HFFc6 (cell line): ENCODE results near the gene FOXD4L6. TPM values are rescaled to one million over a fixed set of nuclear protein-coding genes. Genes with fewer than 3 reads are reported as not detected.
A peak's percentile ranks its signal among the peaks of the same experiment; 100 is the strongest.
"Not testable (repeated sequence)": the region's sequence is repeated elsewhere in the genome, so short reads cannot be mapped to it uniquely, and the experiment has no call there.

Experiments
- DNase-seq: peaks from one replicate; pipeline ENCODE4 v3.0.0-alpha.2; 2018
- H3K27ac Mint-ChIP-seq: 2 replicates; pipeline ENCODE4 v1.8.0; 2020; ENCODE audit warnings: mild to moderate bottlenecking, mixed read lengths
- H3K27me3 Mint-ChIP-seq: 2 replicates; pipeline ENCODE4 v1.8.0; 2021; ENCODE audit warnings: mild to moderate bottlenecking, moderate library complexity, mixed read lengths; ENCODE audit not compliant: insufficient read depth
- H3K36me3 Mint-ChIP-seq: 2 replicates; pipeline ENCODE4 v1.8.0; 2021; ENCODE audit warnings: low read depth, mixed read lengths
- H3K4me1 Mint-ChIP-seq: 2 replicates; pipeline ENCODE4 v1.8.0; 2020; ENCODE audit warnings: low read depth, mixed read lengths
- H3K4me3 Mint-ChIP-seq: 2 replicates; pipeline ENCODE4 v1.8.0; 2020; ENCODE audit warnings: mild to moderate bottlenecking, moderate library complexity, mixed read lengths
- H3K9me3 Mint-ChIP-seq: 2 replicates; pipeline ENCODE4 v1.8.0; 2020; ENCODE audit warnings: mild to moderate bottlenecking, mixed read lengths
- total RNA-seq, 6 experiments: library from RNA; stranded (reverse); fragmentation: NEBNext Ultra II Directional; extraction: Animal tissue kit (Norgen Biotek cat#: 25700); gene quantifications; 2 replicates in 1 of 6; 3 replicates in 5 of 6; pipeline ENCODE4 v1.2.3, GENCODE V29; 2021
- TF ChIP-seq, protein P1 (sequence below): fragments of 200-600 bp; sonication (generic); IDR thresholded peaks from 2 replicates; pipeline ENCODE4 v1.5.0; 2021; ENCODE audit warnings: antibody characterized with exemption, mild to moderate bottlenecking

The FOXD4L6 gene
- total RNA-seq, 6 experiments from 2014 or later: not detected

GRCh38 chr9:41111414-41111813 is 17.1 kb downstream of the FOXD4L6 start:
- H3K9me3 Mint-ChIP-seq: not testable (repeated sequence)

DNA sequence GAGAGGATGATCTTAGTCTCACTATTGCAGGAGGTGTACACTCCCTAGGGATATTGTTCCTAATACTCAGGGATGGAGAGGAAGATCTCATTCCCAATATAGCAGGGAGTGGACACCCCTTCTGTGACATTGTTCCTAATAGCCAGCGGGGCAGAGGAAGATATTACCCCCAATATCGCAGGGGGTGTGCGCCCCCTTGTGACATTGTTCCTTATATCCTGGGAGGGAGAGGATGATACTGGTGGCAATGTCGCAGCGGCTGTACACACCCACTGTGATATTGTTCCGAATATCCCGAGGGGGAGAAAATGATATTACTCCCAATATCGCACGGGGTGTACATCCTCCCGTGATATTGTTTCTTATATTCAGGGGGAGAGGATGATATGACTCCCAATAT is 17.6 kb downstream of the FOXD4L6 start:
- not testable (repeated sequence) for H3K4me1 Mint-ChIP-seq, H3K9me3 Mint-ChIP-seq, H3K36me3 Mint-ChIP-seq, H3K4me3 Mint-ChIP-seq, H3K27ac Mint-ChIP-seq, DNase-seq, H3K27me3 Mint-ChIP-seq
- TF ChIP-seq, protein P1, sequence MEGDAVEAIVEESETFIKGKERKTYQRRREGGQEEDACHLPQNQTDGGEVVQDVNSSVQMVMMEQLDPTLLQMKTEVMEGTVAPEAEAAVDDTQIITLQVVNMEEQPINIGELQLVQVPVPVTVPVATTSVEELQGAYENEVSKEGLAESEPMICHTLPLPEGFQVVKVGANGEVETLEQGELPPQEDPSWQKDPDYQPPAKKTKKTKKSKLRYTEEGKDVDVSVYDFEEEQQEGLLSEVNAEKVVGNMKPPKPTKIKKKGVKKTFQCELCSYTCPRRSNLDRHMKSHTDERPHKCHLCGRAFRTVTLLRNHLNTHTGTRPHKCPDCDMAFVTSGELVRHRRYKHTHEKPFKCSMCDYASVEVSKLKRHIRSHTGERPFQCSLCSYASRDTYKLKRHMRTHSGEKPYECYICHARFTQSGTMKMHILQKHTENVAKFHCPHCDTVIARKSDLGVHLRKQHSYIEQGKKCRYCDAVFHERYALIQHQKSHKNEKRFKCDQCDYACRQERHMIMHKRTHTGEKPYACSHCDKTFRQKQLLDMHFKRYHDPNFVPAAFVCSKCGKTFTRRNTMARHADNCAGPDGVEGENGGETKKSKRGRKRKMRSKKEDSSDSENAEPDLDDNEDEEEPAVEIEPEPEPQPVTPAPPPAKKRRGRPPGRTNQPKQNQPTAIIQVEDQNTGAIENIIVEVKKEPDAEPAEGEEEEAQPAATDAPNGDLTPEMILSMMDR: 0 out of 2 replicates have a peak, but pooled peaks have one; percentile 22

More at GRCh38 chr9:41111414-41111813, 17.1 kb downstream of the FOXD4L6 start:
- H3K27me3 Mint-ChIP-seq, H3K4me3 Mint-ChIP-seq, H3K36me3 Mint-ChIP-seq, H3K27ac Mint-ChIP-seq, DNase-seq, H3K4me1 Mint-ChIP-seq: not testable (repeated sequence)

GRCh38 chr9:41109253-41109652 is 19.2 kb downstream of the FOXD4L6 start:
- not testable (repeated sequence) for H3K27me3 Mint-ChIP-seq, H3K4me3 Mint-ChIP-seq, H3K36me3 Mint-ChIP-seq, H3K9me3 Mint-ChIP-seq, H3K4me1 Mint-ChIP-seq, H3K27ac Mint-ChIP-seq, DNase-seq

DNA sequence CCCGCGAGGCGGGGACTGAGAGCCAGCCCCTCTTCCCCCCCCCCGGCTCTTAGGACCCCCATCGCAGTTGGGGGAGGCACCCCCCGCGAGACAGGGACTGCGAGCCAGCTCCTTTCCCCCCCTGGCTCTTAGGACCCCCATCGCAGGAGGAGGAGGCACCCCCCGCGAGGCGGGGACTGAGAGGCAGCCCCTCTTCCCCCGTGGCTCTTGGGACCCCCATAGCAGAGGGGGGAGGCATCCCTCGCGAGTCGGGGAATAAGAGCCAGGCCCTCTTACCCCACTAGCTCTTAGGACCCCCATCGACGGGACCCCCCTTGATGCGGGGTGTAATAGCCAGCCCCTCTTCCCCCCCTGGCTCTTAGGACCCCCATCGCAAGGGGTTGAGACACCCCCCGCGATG is 19.7 kb downstream of the FOXD4L6 start:
- not testable (repeated sequence) for H3K27ac Mint-ChIP-seq, DNase-seq

GRCh38 chr9:41106472-41107116 is 21.9 kb downstream of the FOXD4L6 start:
- not testable (repeated sequence) for DNase-seq, H3K9me3 Mint-ChIP-seq, H3K4me1 Mint-ChIP-seq, H3K36me3 Mint-ChIP-seq, H3K4me3 Mint-ChIP-seq, H3K27me3 Mint-ChIP-seq, H3K27ac Mint-ChIP-seq

More for the DNA sequence above, 19.7 kb downstream of the FOXD4L6 start:
- H3K27me3 Mint-ChIP-seq, H3K4me1 Mint-ChIP-seq, H3K36me3 Mint-ChIP-seq, H3K4me3 Mint-ChIP-seq, H3K9me3 Mint-ChIP-seq: not testable (repeated sequence)

DNA sequence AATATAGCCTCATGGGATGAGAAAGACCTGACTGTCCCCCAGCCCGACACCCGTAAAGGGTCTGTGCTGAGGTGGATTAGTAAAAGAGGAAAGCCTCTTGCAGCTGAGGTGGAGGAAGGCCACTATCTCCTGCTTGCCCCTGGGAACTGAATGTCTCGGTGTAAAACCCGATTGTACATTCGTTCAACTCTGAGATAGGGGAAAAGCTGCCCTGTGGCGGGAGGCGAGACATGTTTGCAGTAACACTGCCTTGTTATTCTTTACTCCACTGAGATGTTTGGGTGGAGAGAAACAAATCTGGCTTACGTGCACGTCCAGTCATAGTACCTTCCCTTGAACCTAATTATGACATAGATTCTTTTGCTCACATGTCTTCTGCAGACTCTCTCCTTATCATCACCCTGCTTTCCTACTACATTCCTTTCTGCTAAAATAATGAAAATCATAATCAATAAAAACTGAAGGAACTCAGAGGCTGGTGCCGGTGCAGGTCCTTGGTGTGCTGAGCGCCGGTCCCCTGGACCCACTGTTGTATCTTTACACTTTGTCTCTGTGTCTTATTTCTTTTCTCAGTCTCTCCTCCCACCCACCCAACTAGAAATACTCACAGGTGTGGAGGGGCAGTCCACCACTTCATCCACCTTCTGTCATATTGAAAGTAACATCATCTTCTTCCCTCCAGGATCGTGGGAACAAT is 22.8 kb downstream of the FOXD4L6 start:
- H3K27me3 Mint-ChIP-seq, H3K36me3 Mint-ChIP-seq, DNase-seq, H3K27ac Mint-ChIP-seq, H3K4me3 Mint-ChIP-seq, H3K4me1 Mint-ChIP-seq, H3K9me3 Mint-ChIP-seq: not testable (repeated sequence)

GRCh38 chr9:41104542-41104941 is 23.9 kb downstream of the FOXD4L6 start:
- H3K27ac Mint-ChIP-seq, DNase-seq, H3K27me3 Mint-ChIP-seq, H3K9me3 Mint-ChIP-seq, H3K4me1 Mint-ChIP-seq, H3K36me3 Mint-ChIP-seq, H3K4me3 Mint-ChIP-seq: not testable (repeated sequence)

DNA sequence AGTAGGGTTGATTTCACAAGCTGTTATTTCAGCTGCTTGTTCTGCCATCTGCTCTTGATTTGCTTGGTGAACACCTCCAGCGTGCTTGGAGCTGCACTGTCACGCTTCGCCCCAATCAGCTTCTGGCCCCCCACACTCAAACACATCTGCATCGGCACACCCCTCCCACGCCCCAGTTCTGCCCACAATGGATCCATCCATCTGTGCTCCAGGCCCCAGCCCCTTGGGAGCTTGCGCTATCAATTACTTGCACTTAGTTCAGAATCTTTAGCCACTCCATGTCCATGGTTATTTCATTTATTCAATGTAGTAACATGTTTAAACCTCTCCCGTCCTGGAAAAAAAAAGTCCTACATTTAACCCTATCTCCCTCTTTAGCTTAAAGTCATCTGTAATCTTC is 28.0 kb downstream of the FOXD4L6 start:
- not testable (repeated sequence) for DNase-seq, H3K36me3 Mint-ChIP-seq, H3K27ac Mint-ChIP-seq, H3K9me3 Mint-ChIP-seq, H3K27me3 Mint-ChIP-seq, H3K4me1 Mint-ChIP-seq, H3K4me3 Mint-ChIP-seq

DNA sequence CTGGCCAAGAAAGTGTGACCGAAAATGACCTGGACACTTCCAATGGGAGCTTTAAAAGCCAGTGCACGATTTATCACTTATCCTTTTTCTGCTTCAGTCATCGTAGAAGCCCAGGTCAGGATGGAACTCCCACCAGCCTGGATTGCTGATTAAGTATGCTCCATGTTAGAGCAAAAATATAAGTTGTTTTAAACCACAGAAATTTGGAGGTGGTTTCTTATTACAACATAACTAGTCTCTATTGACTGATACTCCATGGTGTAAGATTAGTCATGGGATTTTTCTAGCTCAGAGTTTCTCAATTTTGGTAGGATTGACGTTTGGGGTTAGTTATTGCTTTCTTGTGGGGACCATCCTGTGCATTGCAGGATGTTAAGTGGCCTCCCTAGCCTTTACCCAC is 29.7 kb downstream of the FOXD4L6 start:
- not testable (repeated sequence) for H3K27ac Mint-ChIP-seq, H3K4me3 Mint-ChIP-seq, H3K27me3 Mint-ChIP-seq, H3K9me3 Mint-ChIP-seq, H3K4me1 Mint-ChIP-seq, H3K36me3 Mint-ChIP-seq, DNase-seq

DNA sequence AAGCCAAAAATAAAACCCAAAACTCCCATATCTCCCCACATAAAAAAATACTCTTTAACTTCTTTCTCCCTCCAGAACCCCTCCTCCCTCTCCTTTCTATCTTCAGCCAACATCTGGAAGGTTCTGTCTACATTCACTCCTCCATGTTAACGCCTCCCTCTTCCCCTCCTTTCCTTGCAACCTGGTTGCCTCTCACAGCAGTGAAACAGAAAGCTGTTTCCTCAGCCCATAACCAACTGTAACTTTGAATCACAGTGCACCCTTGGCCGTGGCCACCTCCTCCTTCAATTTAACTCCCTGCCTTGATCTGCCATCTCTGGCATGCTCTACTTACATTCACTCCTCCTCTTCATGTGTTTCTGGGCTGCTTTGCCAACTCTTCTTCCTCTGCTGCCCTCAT is 33.4 kb downstream of the FOXD4L6 start:
- not testable (repeated sequence) for H3K36me3 Mint-ChIP-seq, H3K4me1 Mint-ChIP-seq, H3K4me3 Mint-ChIP-seq, H3K27ac Mint-ChIP-seq, H3K9me3 Mint-ChIP-seq, H3K27me3 Mint-ChIP-seq, DNase-seq

DNA sequence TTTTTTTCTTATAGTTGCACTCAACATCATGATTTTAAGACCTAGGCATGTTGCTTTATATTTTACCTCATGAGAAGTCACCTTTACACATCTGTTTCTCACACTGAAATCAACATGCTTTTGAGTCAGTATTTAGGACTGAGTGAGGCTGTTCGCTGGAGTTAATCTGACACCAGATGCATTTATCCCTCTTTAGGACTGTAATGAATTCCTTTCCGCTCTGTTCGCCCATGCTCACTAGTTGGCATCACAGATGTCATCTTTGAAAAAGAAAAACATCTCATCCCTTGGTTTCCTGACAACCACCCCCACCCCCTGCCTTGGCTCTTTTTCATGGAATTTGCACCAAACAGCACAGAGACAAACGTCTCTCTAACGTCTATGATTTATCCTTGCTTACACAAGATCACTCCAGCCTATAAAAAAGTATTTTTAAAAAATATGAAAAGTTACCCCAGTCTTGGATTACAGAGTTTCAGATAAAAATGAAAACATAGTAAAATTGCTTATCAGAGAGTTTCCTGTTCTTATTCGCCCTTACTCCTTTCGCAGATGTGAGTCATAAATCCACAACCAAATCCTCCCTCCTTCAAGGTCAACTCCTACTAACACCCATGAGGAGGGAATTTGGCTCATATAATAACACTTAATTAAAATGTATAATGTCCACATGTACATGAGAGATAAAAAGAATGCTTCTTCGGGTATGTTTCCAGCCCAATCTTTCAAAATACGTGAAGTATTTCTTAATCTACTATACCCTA is 34.3 kb downstream of the FOXD4L6 start:
- H3K27me3 Mint-ChIP-seq, DNase-seq, H3K4me1 Mint-ChIP-seq, H3K27ac Mint-ChIP-seq, H3K4me3 Mint-ChIP-seq, H3K36me3 Mint-ChIP-seq, H3K9me3 Mint-ChIP-seq: not testable (repeated sequence)

DNA sequence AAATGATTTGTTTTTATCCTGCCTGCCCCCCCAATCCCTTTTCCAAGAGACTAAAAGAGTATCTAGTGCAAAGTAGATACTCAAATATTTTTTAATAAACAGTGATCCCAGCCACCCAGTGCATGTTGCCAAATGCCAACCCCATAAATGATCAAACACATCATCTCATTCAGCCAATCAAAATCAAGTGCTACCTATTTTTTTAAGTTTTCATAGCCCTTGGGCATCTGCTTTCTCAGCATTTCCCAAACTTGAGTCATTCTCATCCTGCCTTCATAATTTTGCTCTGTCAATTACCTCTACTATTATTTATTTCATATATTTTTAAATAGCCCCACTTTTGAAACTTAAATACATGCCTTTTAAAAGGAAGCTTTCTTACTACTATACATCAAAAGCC is 37.6 kb downstream of the FOXD4L6 start:
- H3K4me1 Mint-ChIP-seq: peaks cover 23% of the 10 kb centered on the region
- not testable (repeated sequence) for H3K27ac Mint-ChIP-seq, H3K36me3 Mint-ChIP-seq, H3K4me3 Mint-ChIP-seq, H3K9me3 Mint-ChIP-seq, DNase-seq, H3K27me3 Mint-ChIP-seq

DNA sequence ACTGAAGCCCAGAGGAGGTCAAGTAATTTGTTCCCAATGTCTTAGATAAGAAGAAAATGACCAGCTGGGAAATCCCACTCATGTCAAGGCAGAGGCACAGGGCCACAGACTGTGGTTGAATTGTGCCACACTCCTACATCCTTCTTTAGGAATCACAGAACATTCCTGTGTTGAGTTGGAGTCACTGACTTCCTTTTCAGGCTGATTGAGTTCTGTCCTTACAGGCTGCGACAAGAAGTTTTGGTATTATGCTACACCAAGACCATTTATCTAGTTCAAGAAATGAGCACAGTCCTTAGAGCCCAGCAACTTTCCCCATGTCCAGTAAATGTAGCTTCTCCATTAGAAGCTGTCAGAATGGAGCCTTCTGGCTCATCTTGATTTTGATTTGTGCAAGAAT is 38.1 kb downstream of the FOXD4L6 start:
- DNase-seq, H3K9me3 Mint-ChIP-seq, H3K4me3 Mint-ChIP-seq, H3K27me3 Mint-ChIP-seq, H3K36me3 Mint-ChIP-seq, H3K27ac Mint-ChIP-seq: not testable (repeated sequence)
- peaks cover 23% of the 10 kb centered on the region for H3K4me1 Mint-ChIP-seq
